Calu3 (cell line): Measurements from ENCODE around the gene ADAM8. TPM values are rescaled to one million over a fixed set of nuclear protein-coding genes. Genes with fewer than 3 reads are reported as not detected.
"Not testable (repeated sequence)": the region's sequence is repeated elsewhere in the genome, so short reads cannot be mapped to it uniquely, and the experiment has no call there.

Experiments
- BruUV-seq: library from RNA; stranded (reverse); fragments of 400-500 nt; replicated peaks from 2 replicates; lab custom pipeline; 2021; lab: Mats Ljungman, UMichigan
- CTCF ChIA-PET: fragments of 300-600 bp; sonication (Branson Sonifier 250); formaldehyde crosslinking; loops from one replicate; lab custom pipeline; 2022; ENCODE audit warnings: antibody characterized with exemption; lab: Charles Lee
- DNase-seq: peaks from one replicate; pipeline ENCODE4 v3.0.0; 2022
- H3K27ac Mint-ChIP-seq: one replicate; pipeline ENCODE4 v1.8.0; 2022; ENCODE audit warnings: mixed read lengths; ENCODE audit not compliant: unreplicated experiment
- H3K27me3 Mint-ChIP-seq: one replicate; pipeline ENCODE4 v1.8.0; 2022; ENCODE audit warnings: mixed read lengths; ENCODE audit not compliant: unreplicated experiment
- H3K36me3 Mint-ChIP-seq: one replicate; pipeline ENCODE4 v1.8.0; 2022; ENCODE audit warnings: mild to moderate bottlenecking, moderate library complexity, mixed read lengths; ENCODE audit not compliant: insufficient read depth, unreplicated experiment
- H3K4me1 Mint-ChIP-seq: one replicate; pipeline ENCODE4 v1.8.0; 2022; ENCODE audit warnings: mild to moderate bottlenecking, low read depth, mixed read lengths; ENCODE audit not compliant: unreplicated experiment
- H3K4me3 Mint-ChIP-seq: one replicate; pipeline ENCODE4 v1.8.0; 2022; ENCODE audit warnings: mild to moderate bottlenecking, low read depth, moderate library complexity, mixed read lengths; ENCODE audit not compliant: unreplicated experiment
- H3K9me3 Mint-ChIP-seq: one replicate; pipeline ENCODE4 v1.8.0; 2022; ENCODE audit warnings: low read depth, mixed read lengths; ENCODE audit not compliant: unreplicated experiment
- intact Hi-C: fragments of 100-400 bp; cut with micrococcal nuclease; formaldehyde crosslinking; loops from one replicate; pipeline ENCODE4 v1.10.0; 2022; ENCODE audit not compliant: unreplicated experiment
- total RNA-seq: library from RNA; stranded (reverse); gene quantifications from 2 replicates; pipeline ENCODE4 v1.2.3, GENCODE V29; 2022
- TF ChIP-seq, protein P1 (sequence below): fragments of 200-600 bp; IDR thresholded peaks from one replicate; pipeline ENCODE4 v1.8.0; 2022; ENCODE audit warnings: antibody characterized with exemption; ENCODE audit not compliant: unreplicated experiment

The ADAM8 gene
- total RNA-seq, 1 experiment from 2014 or later = 40.4 TPM

DNA sequence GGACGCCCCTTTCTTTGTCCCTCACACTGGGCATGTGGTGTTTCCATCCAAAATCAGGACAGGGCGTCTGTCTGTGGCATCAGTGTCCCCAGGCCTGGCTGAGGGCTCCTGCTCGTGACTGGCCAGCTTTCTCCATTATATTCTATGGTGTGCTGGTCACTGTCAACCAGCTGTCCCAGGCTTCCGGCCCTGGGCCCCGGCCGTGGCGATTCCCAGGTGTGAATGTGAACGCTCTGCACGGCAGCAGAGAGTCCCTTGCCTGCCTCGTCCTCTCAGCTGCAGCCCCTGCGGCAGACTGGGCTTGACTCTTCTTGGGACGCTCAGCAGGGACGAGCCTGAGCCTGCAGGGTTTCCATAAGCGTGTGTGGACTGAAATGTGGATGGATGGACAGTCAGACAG, 52.6 kb downstream of the ADAM8 start:
- intact Hi-C loops = no loop called here
- H3K27ac Mint-ChIP-seq = no peak overlapping the region
- TF ChIP-seq, protein P1, sequence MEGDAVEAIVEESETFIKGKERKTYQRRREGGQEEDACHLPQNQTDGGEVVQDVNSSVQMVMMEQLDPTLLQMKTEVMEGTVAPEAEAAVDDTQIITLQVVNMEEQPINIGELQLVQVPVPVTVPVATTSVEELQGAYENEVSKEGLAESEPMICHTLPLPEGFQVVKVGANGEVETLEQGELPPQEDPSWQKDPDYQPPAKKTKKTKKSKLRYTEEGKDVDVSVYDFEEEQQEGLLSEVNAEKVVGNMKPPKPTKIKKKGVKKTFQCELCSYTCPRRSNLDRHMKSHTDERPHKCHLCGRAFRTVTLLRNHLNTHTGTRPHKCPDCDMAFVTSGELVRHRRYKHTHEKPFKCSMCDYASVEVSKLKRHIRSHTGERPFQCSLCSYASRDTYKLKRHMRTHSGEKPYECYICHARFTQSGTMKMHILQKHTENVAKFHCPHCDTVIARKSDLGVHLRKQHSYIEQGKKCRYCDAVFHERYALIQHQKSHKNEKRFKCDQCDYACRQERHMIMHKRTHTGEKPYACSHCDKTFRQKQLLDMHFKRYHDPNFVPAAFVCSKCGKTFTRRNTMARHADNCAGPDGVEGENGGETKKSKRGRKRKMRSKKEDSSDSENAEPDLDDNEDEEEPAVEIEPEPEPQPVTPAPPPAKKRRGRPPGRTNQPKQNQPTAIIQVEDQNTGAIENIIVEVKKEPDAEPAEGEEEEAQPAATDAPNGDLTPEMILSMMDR = no peak
- no peaks in the 10 kb centered on the region for H3K36me3 Mint-ChIP-seq
- no peaks in the 10 kb centered on the region for H3K9me3 Mint-ChIP-seq
- no TSS peak for BruUV-seq
- no peaks in the 10 kb centered on the region for H3K4me1 Mint-ChIP-seq
- H3K4me3 Mint-ChIP-seq = no peak overlapping the region
- CTCF ChIA-PET = no interaction called here
- no peak for DNase-seq
- peaks cover 38% of the 10 kb centered on the region for H3K27me3 Mint-ChIP-seq

DNA sequence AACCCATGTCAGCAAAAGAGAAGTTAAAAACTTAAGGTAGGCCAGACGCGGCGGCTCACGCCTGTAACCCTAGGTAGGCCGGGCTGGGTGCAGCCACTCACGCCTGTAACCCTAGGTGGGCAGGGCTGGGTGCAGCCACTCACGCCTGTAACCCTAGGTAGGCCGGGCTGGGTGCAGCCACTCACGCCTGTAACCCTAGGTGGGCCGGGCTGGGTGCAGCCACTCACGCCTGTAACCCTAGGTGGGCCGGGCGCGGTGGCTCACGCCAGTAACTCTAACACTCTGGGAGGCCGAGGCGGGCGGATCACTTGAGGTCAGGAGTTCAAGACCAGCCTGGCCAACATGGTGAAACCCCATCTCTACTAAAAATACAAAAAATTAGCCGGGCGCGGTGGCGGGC, 54.9 kb downstream of the ADAM8 start:
- H3K27ac Mint-ChIP-seq, intact Hi-C loops, H3K36me3 Mint-ChIP-seq, CTCF ChIA-PET, DNase-seq, H3K4me1 Mint-ChIP-seq, H3K9me3 Mint-ChIP-seq, BruUV-seq, H3K4me3 Mint-ChIP-seq: not testable (repeated sequence)
- peaks cover 15% of the 10 kb centered on the region for H3K27me3 Mint-ChIP-seq

DNA sequence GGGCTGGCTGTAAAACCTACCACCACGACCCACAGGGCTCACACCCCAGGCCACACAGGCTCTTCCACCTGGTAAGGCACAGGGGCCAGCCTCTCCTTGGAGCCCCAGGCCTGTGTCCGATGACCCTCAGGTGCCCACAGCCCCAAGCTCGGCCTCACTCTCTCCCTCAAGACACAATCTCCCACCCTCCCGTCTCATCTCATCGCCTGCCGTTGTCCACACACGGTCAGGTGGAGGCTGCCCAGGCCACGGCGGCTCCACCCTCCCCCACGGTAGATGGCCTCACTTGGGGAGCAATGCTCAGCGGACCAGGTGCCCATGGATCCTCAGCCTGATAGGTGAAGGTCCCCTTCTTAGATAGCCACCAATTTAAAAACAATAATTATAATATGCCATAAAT, 55.3 kb downstream of the ADAM8 start:
- Mint-ChIP-seq H3K4me3 (no peak overlapping the region), H3K36me3 (no peaks in the 10 kb centered on the region), H3K27me3 (peaks cover 11% of the 10 kb centered on the region), H3K9me3 (no peaks in the 10 kb centered on the region), H3K4me1 (no peaks in the 10 kb centered on the region), H3K27ac (no peak overlapping the region)
- no peak for DNase-seq
- BruUV-seq = no TSS peak
- TF ChIP-seq, protein P1 = no peak
- CTCF ChIA-PET = no interaction called here
- intact Hi-C loops = no loop called here

- no peaks in the 10 kb centered on the region for H3K9me3 Mint-ChIP-seq
- no peaks in the 10 kb centered on the region for H3K36me3 Mint-ChIP-seq
- DNase-seq = no peak
- H3K27me3 Mint-ChIP-seq = peaks cover 11% of the 10 kb centered on the region
- TF ChIP-seq, protein P1 = no peak
- CTCF ChIA-PET = no interaction called here
- no peak overlapping the region for H3K4me3 Mint-ChIP-seq
- no TSS peak for BruUV-seq
- intact Hi-C loops = no loop called here
- no peaks in the 10 kb centered on the region for H3K4me1 Mint-ChIP-seq
- no peak overlapping the region for H3K27ac Mint-ChIP-seq
Measured at GRCh38 chr10:133219782-133220181, 56.9 kb downstream of the ADAM8 start.

DNA sequence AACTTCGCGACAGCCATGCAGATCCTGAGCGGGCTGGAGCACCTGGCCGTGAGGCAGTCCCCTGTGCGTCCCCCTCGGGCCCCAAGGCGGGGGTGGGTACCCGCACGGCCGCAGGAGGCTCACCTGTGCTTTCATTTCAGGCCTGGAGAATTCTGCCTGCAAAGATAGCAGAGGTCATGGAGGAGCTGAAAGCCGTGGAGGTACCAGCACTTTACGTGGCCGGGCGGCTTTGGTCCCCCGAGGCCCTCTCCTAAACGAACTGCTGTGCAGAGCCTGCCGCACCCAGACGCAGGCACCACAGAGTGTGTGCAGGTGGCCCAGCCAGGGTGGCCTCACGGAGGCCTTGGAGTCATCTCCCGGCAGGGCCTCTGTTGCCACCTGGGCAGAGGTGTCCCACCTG, 57.8 kb downstream of the ADAM8 start:
- CTCF ChIA-PET = no interaction called here

More for the DNA sequence above, 57.8 kb downstream of the ADAM8 start:
- TF ChIP-seq, protein P1 = no peak
- intact Hi-C loops = no loop called here
- no peaks in the 10 kb centered on the region for H3K4me1 Mint-ChIP-seq
- no peaks in the 10 kb centered on the region for H3K9me3 Mint-ChIP-seq
- BruUV-seq = no TSS peak
- no peak for DNase-seq
- H3K36me3 Mint-ChIP-seq = no peaks in the 10 kb centered on the region
- H3K27me3 Mint-ChIP-seq = peaks cover 6% of the 10 kb centered on the region
- no peak overlapping the region for H3K4me3 Mint-ChIP-seq
- no peak overlapping the region for H3K27ac Mint-ChIP-seq
